B cell (primary cell): ENCODE measurements around the gene POGLUT3. TPM values are rescaled to one million over a fixed set of nuclear protein-coding genes. Genes with fewer than 3 reads are reported as not detected.

Experiments used
- ATAC-seq: fragments of 200-7000 bp; cut with Tn5 transposase; one replicate; pipeline ENCODE4 v1.10.0; 2021; ENCODE audit warnings: low read depth, mild to moderate bottlenecking, moderate number of reproducible peaks, moderate library complexity
- CTCF ChIA-PET: fragments of 350-600 bp; sonication (Branson Sonifier 250); formaldehyde crosslinking; loops from one replicate; lab custom pipeline; 2021; ENCODE audit warnings: antibody characterized with exemption, inconsistent platforms; lab: Charles Lee
- POLR2A ChIA-PET: fragments of 350-600 bp; sonication (Branson Sonifier 250); formaldehyde crosslinking; loops from one replicate; lab custom pipeline; 2021; ENCODE audit warnings: antibody characterized with exemption; lab: Charles Lee
- DNase-seq: peaks from one replicate; pipeline ENCODE4 v3.0.0; 2013
- H2AFZ ChIP-seq: 2 replicates; pipeline ENCODE4 v1.6.1; 2012; ENCODE audit warnings: mild to moderate bottlenecking, low read depth, low read length; ENCODE audit not compliant: insufficient read depth, poor library complexity, severe bottlenecking
- H3K27ac ChIP-seq, 2 donors: 1 replicate in 1 of 2; 2 replicates in 1 of 2; pipeline ENCODE4 v1.5.1; 2012 to 2013; ENCODE audit warnings: low read length in 2 of 2, mild to moderate bottlenecking in 2 of 2, moderate library complexity in 1 of 2
- H3K27me3 ChIP-seq, 4 experiments: fragments of 200-600 bp in 1 of 4; sonication (generic) in 1 of 4; replicated peaks in 1 of 4; 1 replicate in 2 of 4; 2 replicates in 2 of 4; pipeline versions ENCODE4 v1.6.1 to v1.7.0; 2013 to 2016; ENCODE audit warnings: low read length in 3 of 4, mild to moderate bottlenecking in 2 of 4, mixed read lengths in 1 of 4, moderate library complexity in 1 of 4; ENCODE audit not compliant: insufficient read depth in 4 of 4, control insufficient read depth in 3 of 4; ENCODE audit errors: control extremely low read depth in 1 of 4
- H3K36me3 ChIP-seq, 2 experiments: replicated peaks in 1 of 2; 1 replicate in 1 of 2; 2 replicates in 1 of 2; pipeline versions ENCODE4 v1.6.1 to v1.7.1; 2013; ENCODE audit warnings: low read length in 1 of 2; ENCODE audit not compliant: insufficient read depth in 2 of 2, control insufficient read depth in 1 of 2; ENCODE audit errors: control extremely low read depth in 1 of 2, extremely low read depth in 1 of 2
- H3K4me1 ChIP-seq, 2 donors: fragments of 200-600 bp in 1 of 2; sonication (generic) in 1 of 2; 1 replicate in 1 of 2; 2 replicates in 1 of 2; pipeline versions ENCODE4 v1.5.1 to v1.6.1; 2013 to 2017; ENCODE audit warnings: low read length in 2 of 2; ENCODE audit not compliant: control insufficient read depth in 2 of 2, insufficient read depth in 2 of 2
- H3K4me2 ChIP-seq: replicated peaks from 2 replicates; pipeline ENCODE3; 2012; ENCODE audit warnings: mild to moderate bottlenecking, low read depth, low read length; ENCODE audit not compliant: poor library complexity, severe bottlenecking
- H3K4me3 ChIP-seq, 5 experiments: fragments of 200-600 bp in 1 of 5; sonication (generic) in 1 of 5; 1 replicate in 3 of 5; 2 replicates in 2 of 5; pipeline versions ENCODE4 v1.5.1 to v1.7.0; 2011 to 2016; ENCODE audit warnings: low read length in 4 of 5, mild to moderate bottlenecking in 4 of 5, low read depth in 2 of 5, control low read depth in 1 of 5, moderate library complexity in 1 of 5; ENCODE audit not compliant: insufficient read depth in 1 of 5; ENCODE audit errors: control extremely low read depth in 1 of 5, extremely low read depth in 1 of 5
- H3K79me2 ChIP-seq: fragments of 200-600 bp; sonication (generic); one replicate; pipeline ENCODE4 v1.6.0; 2016; ENCODE audit warnings: low read length; ENCODE audit not compliant: control insufficient read depth, insufficient read depth
- H3K9ac ChIP-seq: fragments of 200-600 bp; sonication (generic); 2 replicates; pipeline ENCODE4 v1.6.1; 2017; ENCODE audit warnings: mild to moderate bottlenecking, low read length, moderate library complexity
- H3K9me3 ChIP-seq, 3 donors: one replicate each; pipeline versions ENCODE4 v1.6.1 to v1.7.1; 2013; ENCODE audit warnings: low read length in 2 of 3; ENCODE audit not compliant: control insufficient read depth in 2 of 3, insufficient read depth in 1 of 3; ENCODE audit errors: control extremely low read depth in 1 of 3
- H4K20me1 ChIP-seq: 2 replicates; pipeline ENCODE4 v1.6.0; 2012; ENCODE audit warnings: mild to moderate bottlenecking, low read length; ENCODE audit not compliant: insufficient read depth, control insufficient read depth, poor library complexity, severe bottlenecking
- H3K27ac Mint-ChIP-seq: one replicate; pipeline ENCODE4 v1.8.0; 2021; ENCODE audit warnings: mixed read lengths
- H3K27me3 Mint-ChIP-seq: one replicate; pipeline ENCODE4 v1.8.0; 2021; ENCODE audit warnings: mixed read lengths
- H3K4me1 Mint-ChIP-seq: one replicate; pipeline ENCODE4 v1.8.0; 2021; ENCODE audit warnings: mixed read lengths
- H3K4me3 Mint-ChIP-seq: one replicate; pipeline ENCODE4 v1.8.0; 2021; ENCODE audit warnings: mixed read lengths
- H3K9me3 Mint-ChIP-seq: one replicate; pipeline ENCODE4 v1.8.0; 2022; ENCODE audit warnings: mixed read lengths; ENCODE audit not compliant: insufficient read depth
- CTCF ChIP-seq: fragments of 200-600 bp; IDR thresholded peaks from one replicate; pipeline ENCODE4 v1.8.0; 2022; ENCODE audit warnings: antibody characterized with exemption, mild to moderate bottlenecking
- EZH2 ChIP-seq: IDR thresholded peaks from 2 replicates; pipeline ENCODE4 v1.6.1; 2012; ENCODE audit warnings: borderline replicate concordance, low read depth, mild to moderate bottlenecking, moderate library complexity, low read length; ENCODE audit not compliant: insufficient read depth, poor library complexity, severe bottlenecking
- WGBS: methylation state at CpG from one replicate; pipeline ENCODE4 v1.1.5; 2013; ENCODE audit warnings: missing lambda C conversion rate; ENCODE audit not compliant: insufficient coverage; 5-methylcytosine and 5-hydroxymethylcytosine counted together
- intact Hi-C: fragments of 100-400 bp; cut with micrococcal nuclease; formaldehyde crosslinking; loops from one replicate; pipeline ENCODE4 v1.10.0; 2022
- polyA plus RNA-seq: library from polyadenylated mRNA; depleted of rRNA; stranded (reverse); fragments of >200 nt; gene quantifications from 2 replicates; pipeline ENCODE4 v1.2.3, GENCODE V29; 2012
- total RNA-seq, 2 donors: library from RNA; stranded (reverse); fragments of 120-200 nt in 1 of 2; gene quantifications; 1 replicate in 1 of 2; 2 replicates in 1 of 2; pipeline versions ENCODE4 v1.2.3 to v1.2.4, GENCODE V29; 2013 to 2022

The POGLUT3 gene
- total and polyA plus RNA-seq, 2 donors (not counting 1 experiment from before 2014, with no cell fraction given) = 1.8 to 3.4 TPM

GRCh38 chr11:108495326-108495725 lies 2.9 kb downstream of the POGLUT3 start:
- Mint-ChIP-seq H3K27me3 (no peaks in the 10 kb centered on the region), H3K9me3 (no peaks in the 10 kb centered on the region), H3K27ac (no peak overlapping the region), H3K4me3 (no peak overlapping the region), H3K4me1 (peaks cover 13% of the 10 kb centered on the region)
- ATAC-seq = no peak
- ChIA-PET POLR2A (no interaction called here), CTCF (no interaction called here)
- Histone ChIP-seq H3K4me2 (no peak overlapping the region), H3K36me3 (peaks cover 0 to 2% of the 10 kb centered on the region in 2 experiments), H3K4me1 (peaks cover 0 to 7% of the 10 kb centered on the region in 2 donors), H3K27ac (no peak overlapping the region), H3K79me2 (no peaks in the 10 kb centered on the region), H2AFZ (no peak overlapping the region), H3K9me3 (no peaks in the 10 kb centered on the region), H4K20me1 (no peaks in the 10 kb centered on the region), H3K4me3 (no peak overlapping the region), H3K9ac (no peak overlapping the region), H3K27me3 (no peaks in the 10 kb centered on the region)
- 100% methylated on average over 2 of the region's 3 CpGs for WGBS
- DNase-seq = no peak
- intact Hi-C loops = loop anchor here (10.0 kb wide), 2 partner anchors 271 to 371 kb away; partner anchors contain the start of genes ACAT1, ATM and NPAT
- TF ChIP-seq CTCF (no peak), EZH2 (no peak)

GRCh38 chr11:108494182-108494581 lies 4.0 kb downstream of the POGLUT3 start:
- H3K4me3 Mint-ChIP-seq = no peak overlapping the region
- peaks cover 0 to 2% of the 10 kb centered on the region in 2 experiments for H3K36me3 ChIP-seq
- intact Hi-C loops = loop anchor here (10.0 kb wide), 2 partner anchors 269 to 369 kb away; partner anchors contain the start of genes ACAT1, ATM and NPAT
- H3K4me2 ChIP-seq = no peak overlapping the region
- no peak overlapping the region for H2AFZ ChIP-seq
- H3K4me1 Mint-ChIP-seq = peaks cover 13% of the 10 kb centered on the region
- H3K9me3 ChIP-seq = no peaks in the 10 kb centered on the region
- no peaks in the 10 kb centered on the region for H4K20me1 ChIP-seq
- DNase-seq (no peak), ATAC-seq (no peak)
- ChIA-PET POLR2A (no interaction called here), CTCF (no interaction called here)
- WGBS = 93% methylated on average over 2 of the region's 6 CpGs
- H3K79me2 ChIP-seq = no peaks in the 10 kb centered on the region
- H3K4me3 ChIP-seq = no peak overlapping the region
- no peak overlapping the region for H3K27ac Mint-ChIP-seq
- no peak overlapping the region for H3K9ac ChIP-seq
- peaks cover 0 to 7% of the 10 kb centered on the region in 2 donors for H3K4me1 ChIP-seq
- no peaks in the 10 kb centered on the region for H3K27me3 ChIP-seq
- H3K27me3 Mint-ChIP-seq = no peaks in the 10 kb centered on the region
- TF ChIP-seq CTCF (no peak), EZH2 (no peak)
- H3K9me3 Mint-ChIP-seq = no peaks in the 10 kb centered on the region
- no peak overlapping the region for H3K27ac ChIP-seq
